Glutamatergic neuron (in vitro differentiated cells): Measurements from ENCODE around the gene TFRC. TPM values are rescaled to one million over a fixed set of nuclear protein-coding genes. Genes with fewer than 3 reads are reported as not detected.
A peak's percentile ranks its signal among the peaks of the same experiment; 100 is the strongest.
"Not testable (repeated sequence)": the region's sequence is repeated elsewhere in the genome, so short reads cannot be mapped to it uniquely, and the experiment has no call there.

Source experiments
- DNase-seq: peaks from one replicate; pipeline ENCODE4 v3.0.0; 2022
- H3K27ac Mint-ChIP-seq: one replicate; pipeline ENCODE4 v1.8.0; 2020; ENCODE audit warnings: mild to moderate bottlenecking, mixed read lengths, inconsistent platforms; ENCODE audit not compliant: unreplicated experiment
- H3K27me3 Mint-ChIP-seq: one replicate; pipeline ENCODE4 v1.8.0; 2020; ENCODE audit warnings: mild to moderate bottlenecking, moderate library complexity, mixed read lengths, inconsistent platforms; ENCODE audit not compliant: unreplicated experiment
- H3K36me3 Mint-ChIP-seq: one replicate; pipeline ENCODE4 v1.8.0; 2020; ENCODE audit warnings: mild to moderate bottlenecking, mixed read lengths, inconsistent platforms; ENCODE audit not compliant: unreplicated experiment
- H3K4me1 Mint-ChIP-seq: one replicate; pipeline ENCODE4 v1.8.0; 2020; ENCODE audit warnings: mild to moderate bottlenecking, low read depth, mixed read lengths, inconsistent platforms; ENCODE audit not compliant: unreplicated experiment
- H3K4me3 Mint-ChIP-seq: one replicate; pipeline ENCODE4 v1.8.0; 2020; ENCODE audit warnings: mild to moderate bottlenecking, mixed read lengths, inconsistent platforms; ENCODE audit not compliant: unreplicated experiment
- H3K9me3 Mint-ChIP-seq: one replicate; pipeline ENCODE4 v1.8.0; 2020; ENCODE audit warnings: mild to moderate bottlenecking, moderate library complexity, mixed read lengths, inconsistent platforms; ENCODE audit not compliant: unreplicated experiment
- total RNA-seq: library from RNA; stranded (reverse); fragmentation: NEBNext Ultra II Directional; extraction: Animal tissue kit (Norgen Biotek cat#: 25700); gene quantifications from one replicate; pipeline ENCODE4 v1.2.1, GENCODE V29; 2021; ENCODE audit not compliant: unreplicated experiment
- TF ChIP-seq, protein P1 (sequence below): fragments of 200-600 bp; sonication (generic); IDR thresholded peaks from one replicate; pipeline ENCODE4 v1.5.0; 2021; ENCODE audit not compliant: partially characterized antibody, unreplicated experiment

The TFRC gene
- total RNA-seq, 1 donor from 2014 or later: 35.8 TPM

DNA sequence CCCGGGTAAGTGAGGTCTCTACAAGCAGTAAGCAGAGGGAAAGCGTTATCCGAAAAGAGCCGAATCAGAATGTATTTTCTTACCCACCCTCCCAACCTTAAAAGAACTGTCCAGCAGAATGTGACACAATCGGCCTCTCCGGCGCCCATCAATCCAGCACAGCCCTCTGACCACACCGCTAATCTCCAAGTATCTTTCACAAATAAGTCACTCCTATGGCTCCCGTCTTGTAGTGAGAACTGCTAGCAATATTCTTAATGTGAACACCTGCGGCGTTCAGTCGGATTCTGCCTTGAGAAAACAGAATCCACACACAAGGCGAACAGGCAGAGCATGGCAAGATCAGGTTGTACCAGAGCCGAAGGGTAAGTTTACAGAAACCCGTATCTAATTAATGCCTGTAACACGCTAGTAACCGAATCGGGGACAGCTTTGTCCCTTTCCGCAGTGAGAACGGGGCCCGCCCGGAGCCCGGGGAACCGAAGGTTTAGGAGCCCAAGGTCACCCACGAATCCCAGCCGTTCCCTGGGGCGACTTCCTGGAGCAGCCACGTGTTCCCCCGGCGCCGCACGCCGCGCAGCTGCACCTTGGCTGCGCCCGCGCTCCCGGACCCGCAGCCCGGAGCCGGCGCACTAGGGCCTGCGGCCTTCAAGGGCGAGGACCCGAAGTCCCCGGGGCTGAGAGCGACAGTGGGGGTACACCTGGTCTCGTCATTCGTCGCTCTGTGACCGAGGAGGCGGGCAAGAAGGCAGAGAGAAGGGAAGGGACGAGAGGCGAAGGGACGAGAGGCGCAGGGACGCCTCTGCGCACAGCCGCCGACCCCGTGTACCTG is 672 bp downstream of the TFRC start:
- H3K27ac Mint-ChIP-seq: peak overlapping the region; percentile 92
- H3K4me3 Mint-ChIP-seq: peak overlapping the region; percentile 99
- H3K4me1 Mint-ChIP-seq: peaks cover 6% of the 10 kb centered on the region
- TF ChIP-seq, protein P1, sequence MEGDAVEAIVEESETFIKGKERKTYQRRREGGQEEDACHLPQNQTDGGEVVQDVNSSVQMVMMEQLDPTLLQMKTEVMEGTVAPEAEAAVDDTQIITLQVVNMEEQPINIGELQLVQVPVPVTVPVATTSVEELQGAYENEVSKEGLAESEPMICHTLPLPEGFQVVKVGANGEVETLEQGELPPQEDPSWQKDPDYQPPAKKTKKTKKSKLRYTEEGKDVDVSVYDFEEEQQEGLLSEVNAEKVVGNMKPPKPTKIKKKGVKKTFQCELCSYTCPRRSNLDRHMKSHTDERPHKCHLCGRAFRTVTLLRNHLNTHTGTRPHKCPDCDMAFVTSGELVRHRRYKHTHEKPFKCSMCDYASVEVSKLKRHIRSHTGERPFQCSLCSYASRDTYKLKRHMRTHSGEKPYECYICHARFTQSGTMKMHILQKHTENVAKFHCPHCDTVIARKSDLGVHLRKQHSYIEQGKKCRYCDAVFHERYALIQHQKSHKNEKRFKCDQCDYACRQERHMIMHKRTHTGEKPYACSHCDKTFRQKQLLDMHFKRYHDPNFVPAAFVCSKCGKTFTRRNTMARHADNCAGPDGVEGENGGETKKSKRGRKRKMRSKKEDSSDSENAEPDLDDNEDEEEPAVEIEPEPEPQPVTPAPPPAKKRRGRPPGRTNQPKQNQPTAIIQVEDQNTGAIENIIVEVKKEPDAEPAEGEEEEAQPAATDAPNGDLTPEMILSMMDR: no peak
- no peaks in the 10 kb centered on the region for H3K36me3 Mint-ChIP-seq
- H3K27me3 Mint-ChIP-seq: peaks cover 2% of the 10 kb centered on the region
- peak; percentile 67 for DNase-seq
- peaks cover 11% of the 10 kb centered on the region for H3K9me3 Mint-ChIP-seq

DNA sequence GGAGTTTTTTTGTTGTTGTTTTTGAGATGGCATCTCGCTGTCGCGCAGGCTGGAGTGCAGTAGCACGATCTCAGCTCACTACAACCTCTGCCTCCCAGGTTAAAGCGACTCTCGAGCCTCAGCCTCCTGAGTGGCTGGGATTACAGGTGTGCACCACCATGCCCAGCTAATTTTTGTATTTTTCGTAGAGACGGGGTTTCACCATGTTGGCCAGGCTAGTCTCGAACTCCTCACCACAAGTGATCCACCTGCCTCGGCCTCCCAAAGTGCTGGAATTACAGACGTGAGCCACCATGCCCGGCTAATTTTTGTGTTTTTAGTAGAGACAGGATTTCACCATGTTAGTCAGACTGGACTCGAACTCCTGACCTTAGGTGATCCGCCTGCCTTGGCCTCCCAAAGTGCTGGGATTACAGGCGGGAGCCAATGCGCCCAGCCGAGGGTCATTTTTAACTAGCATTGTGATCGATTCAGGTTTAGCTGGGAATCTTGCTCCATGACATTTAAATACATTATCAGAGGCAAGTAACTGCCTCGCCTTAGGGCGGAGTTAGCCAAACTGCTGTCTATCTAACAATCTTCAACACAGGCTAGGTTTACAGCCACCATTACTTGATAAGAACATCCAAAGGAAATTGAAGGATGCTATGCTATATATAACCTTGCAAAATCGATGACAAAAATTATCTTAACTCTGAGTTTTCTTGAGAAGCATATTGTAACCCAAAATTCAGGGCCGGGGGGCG is 1.6 kb downstream of the TFRC start:
- not testable (repeated sequence) for DNase-seq, H3K4me1 Mint-ChIP-seq, H3K36me3 Mint-ChIP-seq, H3K27me3 Mint-ChIP-seq
- H3K27ac Mint-ChIP-seq: peak overlapping the region; percentile 92
- H3K9me3 Mint-ChIP-seq: peaks cover 11% of the 10 kb centered on the region
- H3K4me3 Mint-ChIP-seq: peak overlapping the region; percentile 99

DNA sequence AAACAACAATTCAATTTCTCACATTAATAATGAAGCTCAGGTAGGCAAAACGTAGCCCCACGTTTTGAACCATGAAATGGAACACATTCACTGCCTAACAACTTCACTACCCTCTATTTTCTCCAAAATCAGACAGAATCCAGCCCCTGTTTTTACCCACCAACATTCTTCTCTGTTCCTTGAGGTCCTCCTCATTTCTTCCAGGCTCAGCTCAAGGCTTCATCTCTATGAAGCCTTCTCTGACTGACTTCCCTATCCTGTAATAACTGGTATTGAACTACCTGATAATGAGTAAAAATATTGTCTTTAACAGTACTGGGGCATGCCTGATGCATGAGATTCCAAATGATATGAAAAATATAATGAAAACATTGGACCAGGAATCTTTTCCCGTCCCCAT is 2.2 kb downstream of the TFRC start:
- TF ChIP-seq, protein P1: no peak
- H3K9me3 Mint-ChIP-seq: peaks cover 11% of the 10 kb centered on the region
- H3K4me1 Mint-ChIP-seq: peaks cover 6% of the 10 kb centered on the region

DNA sequence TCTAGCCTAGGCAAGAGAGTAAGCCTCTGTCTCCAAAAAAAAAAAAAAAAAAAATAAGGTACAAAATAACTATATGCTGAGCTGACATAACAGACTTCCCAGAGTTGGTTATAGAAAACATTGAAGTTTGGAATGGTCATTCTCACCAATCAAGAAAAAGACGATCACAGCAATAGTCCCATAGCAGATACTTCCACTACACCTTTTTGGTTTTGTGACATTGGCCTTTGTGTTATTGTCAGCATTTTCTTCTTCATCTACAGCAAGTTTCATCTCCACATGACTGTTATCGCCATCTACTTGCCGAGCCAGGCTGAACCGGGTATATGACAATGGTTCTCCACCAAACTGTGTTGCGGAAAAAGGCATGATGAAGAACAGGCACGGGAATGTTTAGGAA is 6.9 kb downstream of the TFRC start:
- no peak overlapping the region for H3K4me3 Mint-ChIP-seq
- no peaks in the 10 kb centered on the region for H3K4me1 Mint-ChIP-seq
- no peaks in the 10 kb centered on the region for H3K27me3 Mint-ChIP-seq
- no peak overlapping the region for H3K27ac Mint-ChIP-seq
- H3K36me3 Mint-ChIP-seq: no peaks in the 10 kb centered on the region
- no peak for DNase-seq
- peaks cover 1% of the 10 kb centered on the region for H3K9me3 Mint-ChIP-seq
- TF ChIP-seq, protein P1: no peak

More for the DNA sequence above, 2.2 kb downstream of the TFRC start:
- H3K27me3 Mint-ChIP-seq: peaks cover 2% of the 10 kb centered on the region
- no peaks in the 10 kb centered on the region for H3K36me3 Mint-ChIP-seq
- no peak for DNase-seq
- H3K27ac Mint-ChIP-seq: no peak overlapping the region
- peak overlapping the region; percentile 99 for H3K4me3 Mint-ChIP-seq

DNA sequence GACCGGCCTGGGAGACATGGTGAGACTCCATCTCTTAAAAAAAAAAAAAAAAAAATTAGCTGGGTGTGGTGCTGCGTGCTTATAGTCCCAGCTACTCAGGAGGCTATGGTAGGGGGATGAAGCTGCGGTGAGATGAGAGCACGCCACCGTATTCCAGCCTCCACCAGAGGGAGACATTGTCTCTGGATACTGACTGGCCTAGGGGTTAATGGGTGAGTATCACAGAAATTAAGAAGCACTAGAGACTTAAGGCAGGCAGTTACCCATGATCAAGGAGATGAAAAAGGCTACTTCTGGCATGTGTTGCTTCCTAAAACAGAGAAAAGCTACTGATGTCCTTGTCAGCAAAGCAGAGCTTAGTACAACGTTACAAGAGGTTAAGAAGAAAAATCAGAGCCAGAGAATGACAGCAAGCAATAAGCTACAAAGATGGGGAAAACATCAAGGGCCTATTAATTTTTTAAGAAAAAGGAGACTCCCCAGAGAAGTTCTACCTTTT is 8.6 kb downstream of the TFRC start:
- peak; percentile 71 for DNase-seq
- Mint-ChIP-seq H3K36me3 (no peaks in the 10 kb centered on the region), H3K4me1 (no peaks in the 10 kb centered on the region), H3K27me3 (no peaks in the 10 kb centered on the region), H3K9me3 (peaks cover 1% of the 10 kb centered on the region), H3K4me3 (no peak overlapping the region), H3K27ac (no peak overlapping the region)
- TF ChIP-seq, protein P1: peak; percentile 66
